Ishikawa (cell line): ENCODE data around the gene CEMP1.

Experiments
- CEBPB ChIP-seq: IDR thresholded peaks from 2 replicates; pipeline ENCODE4 v1.6.1; 2012
- CREB1 ChIP-seq: IDR thresholded peaks from 2 replicates; pipeline ENCODE4 v1.6.1; 2012; ENCODE audit warnings: low read depth
- EGR1 ChIP-seq: IDR thresholded peaks from 2 replicates; pipeline ENCODE4 v1.6.1; 2012
- EP300 ChIP-seq: IDR thresholded peaks from 2 replicates; pipeline ENCODE4 v1.6.1; 2012; ENCODE audit warnings: borderline replicate concordance
- FOXM1 ChIP-seq: IDR thresholded peaks from 2 replicates; pipeline ENCODE4 v1.6.1; 2012; ENCODE audit warnings: low read depth, borderline replicate concordance
- NFIC ChIP-seq: IDR thresholded peaks from 2 replicates; pipeline ENCODE4 v1.6.1; 2012
- RAD21 ChIP-seq: IDR thresholded peaks from 2 replicates; pipeline ENCODE4 v1.6.1; 2012; ENCODE audit warnings: low read depth
- TAF1 ChIP-seq: IDR thresholded peaks from 2 replicates; pipeline ENCODE4 v1.6.1; 2012; ENCODE audit warnings: low read depth, mild to moderate bottlenecking
- TCF12 ChIP-seq: IDR thresholded peaks from 2 replicates; pipeline ENCODE4 v1.6.1; 2012; ENCODE audit warnings: low read depth
- TEAD4 ChIP-seq: IDR thresholded peaks from 2 replicates; pipeline ENCODE4 v1.6.1; 2012
- YY1 ChIP-seq: IDR thresholded peaks from 2 replicates; pipeline ENCODE4 v1.6.1; 2012; ENCODE audit warnings: low read depth
- ZBTB7A ChIP-seq: IDR thresholded peaks from 2 replicates; pipeline ENCODE4 v1.6.1; 2012; ENCODE audit warnings: low read depth
- TF ChIP-seq, protein P1 (sequence below): IDR thresholded peaks from 2 replicates; pipeline ENCODE4 v1.6.1; 2012; ENCODE audit warnings: low read depth, mild to moderate bottlenecking
- TF ChIP-seq, protein P2 (sequence below): IDR thresholded peaks from 2 replicates; pipeline ENCODE4 v1.6.1; 2012
- TF ChIP-seq, protein P3 (sequence below): IDR thresholded peaks from 2 replicates; pipeline ENCODE4 v1.6.1; 2012

Gene CEMP1

DNA sequence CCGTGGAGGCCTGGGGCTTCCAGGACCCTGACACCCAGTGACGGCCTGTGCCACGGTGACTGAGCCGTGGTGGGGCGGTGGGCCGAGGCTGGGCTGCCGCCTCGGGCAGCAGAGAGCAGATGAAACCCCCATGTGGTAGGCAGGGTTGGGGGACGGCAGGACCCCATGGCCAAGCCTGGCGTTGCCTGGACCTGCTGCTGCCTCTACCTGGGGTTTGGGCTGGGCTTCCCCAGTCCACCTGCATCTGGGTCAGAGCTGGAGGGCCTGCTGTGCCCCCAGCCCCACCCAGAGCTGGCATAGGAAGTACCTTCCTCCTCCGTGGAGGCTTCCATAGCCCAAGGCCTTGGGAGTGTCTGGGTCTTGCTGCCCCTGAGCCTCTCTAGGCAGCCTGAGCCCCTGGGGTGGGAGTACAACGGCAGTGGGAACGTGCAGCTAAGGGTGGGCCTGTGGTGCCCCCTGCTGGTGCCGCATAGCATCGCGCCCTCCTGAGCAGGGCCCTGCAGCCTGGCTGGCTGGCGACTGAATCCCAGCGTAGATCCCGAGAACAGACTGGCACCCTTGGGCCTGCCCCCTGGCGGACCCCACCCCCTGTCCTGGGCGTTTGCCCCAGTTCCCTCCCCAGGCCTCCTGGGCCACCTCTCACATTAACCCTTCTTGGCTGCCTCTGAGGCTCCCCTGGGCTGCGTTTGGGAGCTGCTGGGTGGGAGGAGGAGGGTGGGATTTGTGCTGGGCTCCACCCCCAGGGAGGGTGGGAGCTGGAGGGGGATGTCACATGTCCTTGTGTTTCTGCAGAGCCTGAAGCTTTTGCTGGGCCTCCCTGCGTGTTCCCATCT lies 30.1 kb downstream of the CEMP1 start:
- no peak for TF ChIP-seq NFIC
- TF ChIP-seq, protein P1, sequence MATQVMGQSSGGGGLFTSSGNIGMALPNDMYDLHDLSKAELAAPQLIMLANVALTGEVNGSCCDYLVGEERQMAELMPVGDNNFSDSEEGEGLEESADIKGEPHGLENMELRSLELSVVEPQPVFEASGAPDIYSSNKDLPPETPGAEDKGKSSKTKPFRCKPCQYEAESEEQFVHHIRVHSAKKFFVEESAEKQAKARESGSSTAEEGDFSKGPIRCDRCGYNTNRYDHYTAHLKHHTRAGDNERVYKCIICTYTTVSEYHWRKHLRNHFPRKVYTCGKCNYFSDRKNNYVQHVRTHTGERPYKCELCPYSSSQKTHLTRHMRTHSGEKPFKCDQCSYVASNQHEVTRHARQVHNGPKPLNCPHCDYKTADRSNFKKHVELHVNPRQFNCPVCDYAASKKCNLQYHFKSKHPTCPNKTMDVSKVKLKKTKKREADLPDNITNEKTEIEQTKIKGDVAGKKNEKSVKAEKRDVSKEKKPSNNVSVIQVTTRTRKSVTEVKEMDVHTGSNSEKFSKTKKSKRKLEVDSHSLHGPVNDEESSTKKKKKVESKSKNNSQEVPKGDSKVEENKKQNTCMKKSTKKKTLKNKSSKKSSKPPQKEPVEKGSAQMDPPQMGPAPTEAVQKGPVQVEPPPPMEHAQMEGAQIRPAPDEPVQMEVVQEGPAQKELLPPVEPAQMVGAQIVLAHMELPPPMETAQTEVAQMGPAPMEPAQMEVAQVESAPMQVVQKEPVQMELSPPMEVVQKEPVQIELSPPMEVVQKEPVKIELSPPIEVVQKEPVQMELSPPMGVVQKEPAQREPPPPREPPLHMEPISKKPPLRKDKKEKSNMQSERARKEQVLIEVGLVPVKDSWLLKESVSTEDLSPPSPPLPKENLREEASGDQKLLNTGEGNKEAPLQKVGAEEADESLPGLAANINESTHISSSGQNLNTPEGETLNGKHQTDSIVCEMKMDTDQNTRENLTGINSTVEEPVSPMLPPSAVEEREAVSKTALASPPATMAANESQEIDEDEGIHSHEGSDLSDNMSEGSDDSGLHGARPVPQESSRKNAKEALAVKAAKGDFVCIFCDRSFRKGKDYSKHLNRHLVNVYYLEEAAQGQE = no peak
- TF ChIP-seq EGR1 = no peak
- TF ChIP-seq, protein P2, sequence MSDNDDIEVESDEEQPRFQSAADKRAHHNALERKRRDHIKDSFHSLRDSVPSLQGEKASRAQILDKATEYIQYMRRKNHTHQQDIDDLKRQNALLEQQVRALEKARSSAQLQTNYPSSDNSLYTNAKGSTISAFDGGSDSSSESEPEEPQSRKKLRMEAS = no peak; the same call in 1 of the 2 replicates
- TF ChIP-seq TCF12 = no peak
- TF ChIP-seq CEBPB = no peak
- TF ChIP-seq EP300 = no peak
- no peak for TF ChIP-seq TAF1
- TF ChIP-seq FOXM1 = no peak
- TF ChIP-seq TEAD4 = no peak
- TF ChIP-seq, protein P3, sequence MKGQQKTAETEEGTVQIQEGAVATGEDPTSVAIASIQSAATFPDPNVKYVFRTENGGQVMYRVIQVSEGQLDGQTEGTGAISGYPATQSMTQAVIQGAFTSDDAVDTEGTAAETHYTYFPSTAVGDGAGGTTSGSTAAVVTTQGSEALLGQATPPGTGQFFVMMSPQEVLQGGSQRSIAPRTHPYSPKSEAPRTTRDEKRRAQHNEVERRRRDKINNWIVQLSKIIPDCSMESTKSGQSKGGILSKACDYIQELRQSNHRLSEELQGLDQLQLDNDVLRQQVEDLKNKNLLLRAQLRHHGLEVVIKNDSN = peak; percentile 69
- no peak for TF ChIP-seq CREB1
- no peak for TF ChIP-seq YY1
- peak; percentile 69; the same call in 1 of the 2 replicates for TF ChIP-seq ZBTB7A
- peak; percentile 93 for TF ChIP-seq RAD21

DNA sequence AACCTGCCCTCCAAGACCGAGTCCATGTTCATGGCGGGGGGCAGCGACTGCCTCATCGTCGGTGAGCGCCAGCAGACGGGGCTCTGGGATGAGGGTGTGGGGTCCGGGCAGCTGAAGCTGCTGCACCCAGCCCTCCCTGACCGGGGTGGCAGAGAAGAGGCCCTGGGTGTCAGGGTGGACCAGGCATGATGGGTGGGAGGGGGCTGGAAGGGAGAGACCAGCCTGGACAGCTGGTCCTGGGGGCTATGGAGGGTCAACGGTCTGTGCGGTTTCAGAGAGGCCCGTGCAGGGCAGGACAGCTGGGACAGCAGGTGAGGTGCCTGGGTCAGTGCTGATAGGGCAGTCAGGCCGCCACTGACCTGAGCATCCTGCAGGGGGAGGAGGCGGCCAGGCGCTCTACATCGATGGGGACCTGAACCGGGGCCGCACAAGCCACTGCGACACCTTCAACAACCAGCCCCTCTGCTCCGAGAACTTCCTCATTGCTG lies 30.7 kb downstream of the CEMP1 start:
- no peak for TF ChIP-seq CEBPB
- TF ChIP-seq NFIC = no peak
- no peak for TF ChIP-seq CREB1
- no peak for TF ChIP-seq EP300
- no peak for TF ChIP-seq EGR1
- no peak for TF ChIP-seq TEAD4
- no peak for TF ChIP-seq RAD21
- TF ChIP-seq, protein P1 = no peak
- TF ChIP-seq YY1 = no peak
- no peak for TF ChIP-seq ZBTB7A
- TF ChIP-seq, protein P2 = no peak

DNA sequence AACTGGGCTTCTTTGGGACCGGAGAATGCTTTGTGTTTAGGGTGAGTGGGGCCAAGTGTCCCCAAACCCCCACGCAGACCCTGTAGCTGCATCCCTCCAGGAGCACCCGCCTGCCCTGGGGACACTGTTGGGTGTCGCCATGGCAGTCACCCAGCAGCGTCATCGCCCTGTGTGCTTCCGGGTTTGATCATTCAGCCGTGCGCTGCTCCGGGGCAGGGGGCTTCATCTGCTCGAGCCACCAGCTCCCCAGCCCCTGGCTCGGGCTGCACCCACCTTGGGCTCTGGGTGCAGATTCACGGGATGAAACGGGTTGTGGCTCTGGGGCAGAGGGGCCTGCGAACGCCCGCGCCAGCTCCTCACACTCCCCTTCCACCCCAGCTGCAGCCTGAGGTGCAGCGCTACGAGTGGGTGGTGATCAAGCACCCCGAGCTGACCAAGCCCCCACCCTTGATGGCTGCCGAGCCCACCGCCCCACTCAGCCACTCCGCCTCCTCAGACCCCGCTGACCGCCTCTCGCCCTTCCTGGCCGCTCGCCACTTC lies 31.2 kb downstream of the CEMP1 start:
- TF ChIP-seq TEAD4 (no peak), TAF1 (no peak), EGR1 (no peak), TCF12 (no peak), NFIC (no peak), FOXM1 (no peak), EP300 (no peak), CREB1 (no peak), ZBTB7A (no peak), YY1 (no peak), RAD21 (no peak), CEBPB (no peak)
- TF ChIP-seq, protein P3 = no peak
- TF ChIP-seq, protein P2 = no peak
- TF ChIP-seq, protein P1 = no peak

DNA sequence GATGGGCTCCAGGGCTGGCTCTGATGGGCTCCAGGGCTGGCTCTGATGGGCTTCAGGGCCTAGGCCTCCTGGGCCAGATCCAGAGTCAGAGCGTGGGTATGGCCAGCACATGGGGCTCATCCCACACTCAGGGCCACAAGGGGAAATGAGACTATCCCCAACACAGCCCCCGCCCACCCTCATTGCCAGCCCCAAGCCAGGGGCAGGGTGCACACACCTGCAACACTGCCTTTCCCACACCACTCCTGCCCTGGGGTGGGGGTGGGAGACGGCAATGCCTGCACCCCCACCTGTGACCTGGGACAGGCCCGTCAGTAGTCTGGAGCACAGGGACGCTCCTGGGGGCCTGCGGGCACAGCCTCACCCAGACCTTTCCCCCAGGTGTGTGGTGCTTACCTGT lies 31.8 kb downstream of the CEMP1 start:
- TF ChIP-seq, protein P2 = no peak
- TF ChIP-seq EGR1 (no peak), RAD21 (no peak), EP300 (no peak)
